ENCODE measurements around the gene TUFM.
A peak's percentile ranks its signal among the peaks of the same experiment; 100 is the strongest.
"Not testable (repeated sequence)": the region's sequence is repeated elsewhere in the genome, so short reads cannot be mapped to it uniquely, and the experiment has no call there.

TUFM gene

DNA sequence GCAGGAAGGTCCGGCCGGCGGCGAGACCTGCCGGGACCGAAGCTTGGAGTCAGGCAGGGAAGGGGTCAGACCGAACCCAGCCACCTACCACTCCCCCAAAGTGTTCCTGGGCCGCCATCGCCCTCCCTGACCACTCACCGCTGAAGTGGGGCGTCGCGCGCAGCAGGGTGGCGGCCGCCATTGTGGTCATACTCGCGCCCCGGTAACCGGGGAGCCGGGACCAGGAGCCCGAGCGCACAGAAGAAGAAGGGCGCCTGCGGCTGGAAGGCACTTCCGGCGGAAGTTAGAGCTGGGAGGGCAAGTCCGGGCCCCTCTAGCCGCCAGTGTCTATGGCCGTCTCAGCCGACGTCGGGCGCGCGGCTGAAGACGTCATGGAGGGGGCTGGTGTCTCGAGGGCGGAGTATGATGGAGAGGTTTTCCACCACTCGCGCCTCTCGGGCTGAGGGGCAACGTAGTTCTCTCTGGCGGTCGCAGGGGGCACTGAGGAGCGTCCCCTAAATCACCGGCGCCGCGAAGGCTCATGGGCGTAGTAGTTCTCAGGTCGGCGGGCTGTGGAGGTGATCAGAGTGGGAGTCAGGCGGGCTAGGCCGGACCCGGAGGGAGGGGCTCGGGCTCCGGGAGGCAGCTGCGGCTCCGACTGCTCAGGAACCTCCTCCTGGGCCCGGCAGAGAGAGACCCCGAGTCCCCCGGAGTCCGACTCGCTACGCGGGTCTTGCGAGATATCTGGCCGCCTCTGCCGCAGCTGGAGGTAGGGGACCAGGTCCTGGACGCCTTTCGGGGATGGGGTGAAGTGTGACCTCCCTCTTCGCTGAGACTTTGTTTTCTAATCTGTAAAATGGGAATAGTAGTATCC is at the start of gene TUFM:
Gene TUFM (minus strand): TSS at position 269 of the 853 bp plus-strand sequence. CDS start 79 bp downstream, at position 190.
- peak; percentile 90 to 97 for DNase-seq (ENCODE audit: low read depth in 2 of 2, low spot score in 1 of 2)

DNA sequence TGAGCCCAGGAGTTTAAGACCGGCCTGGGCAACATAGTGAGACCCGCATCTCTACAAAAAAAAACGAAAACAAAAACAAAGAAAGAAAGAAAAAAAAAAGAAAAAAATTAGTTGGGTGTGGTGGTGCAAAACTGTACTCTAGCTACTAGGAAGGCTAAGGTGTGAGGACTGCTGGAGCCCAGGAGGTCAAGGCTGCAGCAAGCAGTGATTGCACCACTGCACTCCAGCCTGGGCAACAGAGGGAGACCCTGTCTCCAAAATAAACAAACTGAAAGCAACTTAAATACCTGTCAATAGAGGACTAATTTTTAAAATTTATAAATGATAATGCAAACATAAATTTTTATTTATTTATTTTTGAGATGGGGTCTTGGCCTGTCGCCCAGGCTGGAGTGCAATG is 49.5 kb upstream of the TUFM start:
- DNase-seq (ENCODE audit: low read depth in 2 of 2, low spot score in 1 of 2): no peak

DNA sequence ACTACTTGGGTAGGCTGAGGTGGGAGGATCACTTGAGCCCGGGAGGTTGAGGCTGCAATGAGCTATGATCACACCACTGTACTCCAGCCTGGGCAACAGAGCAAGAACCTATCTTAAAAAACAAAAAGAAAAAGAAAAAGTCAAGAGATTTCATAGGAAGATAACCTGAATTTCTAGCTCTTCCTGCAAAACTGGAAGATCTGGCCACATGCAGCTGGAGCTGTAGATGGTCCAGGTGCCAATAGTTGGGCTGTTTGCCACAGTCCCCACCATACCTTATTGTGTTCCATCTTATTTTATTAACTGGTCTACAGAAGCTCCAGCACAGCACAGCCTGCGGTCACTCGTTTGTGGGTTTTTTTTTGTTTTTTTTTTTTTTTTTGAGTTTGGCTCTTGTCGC is 47.1 kb upstream of the TUFM start:
- DNase-seq (ENCODE audit: low read depth in 2 of 2, low spot score in 1 of 2): no peak

DNA sequence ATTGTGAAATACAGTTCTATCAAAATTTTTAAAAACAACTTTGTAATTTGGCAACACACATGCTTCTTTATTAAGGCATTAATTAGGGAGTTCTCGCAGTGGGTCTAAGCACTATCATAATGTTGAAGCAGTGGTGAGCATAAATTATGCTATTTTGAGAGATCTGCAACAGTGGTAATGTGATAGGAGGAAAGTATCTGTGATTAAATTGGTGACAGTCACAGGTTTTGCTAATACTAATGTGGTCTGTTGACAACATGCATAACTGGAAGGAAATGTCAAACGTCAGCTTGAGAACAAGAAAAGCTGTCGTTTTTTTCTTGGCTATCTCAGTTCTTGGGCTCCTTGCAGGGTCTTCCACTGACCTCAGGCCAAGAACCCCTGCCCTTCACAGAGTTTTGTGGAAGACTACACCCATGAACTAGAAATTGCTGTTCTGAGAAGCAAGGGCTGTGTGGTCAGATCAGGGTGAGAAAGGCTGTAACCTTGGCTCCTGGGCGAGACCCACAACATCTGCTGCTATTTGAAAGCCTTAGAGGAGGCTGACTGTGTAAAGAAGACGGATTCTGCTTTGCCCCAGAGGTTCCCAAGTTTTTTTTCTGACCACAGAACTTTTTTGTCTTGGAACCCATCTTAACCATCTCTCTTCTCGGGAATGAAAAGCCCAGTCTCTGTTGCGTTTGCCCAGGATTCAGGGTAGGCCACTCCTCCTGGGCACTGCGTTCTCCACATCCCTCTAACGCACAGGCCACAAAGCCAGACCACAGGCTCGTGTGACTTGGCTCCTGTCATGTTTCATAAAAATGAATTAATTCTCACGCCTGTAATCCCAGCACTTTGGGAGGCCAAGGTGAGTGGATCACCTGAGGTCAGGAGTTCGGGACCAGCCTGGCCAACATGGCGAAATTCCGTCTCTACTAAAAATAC is 46.1 kb upstream of the TUFM start:
- DNase-seq (ENCODE audit: low read depth in 2 of 2, low spot score in 1 of 2): no peak

DNA sequence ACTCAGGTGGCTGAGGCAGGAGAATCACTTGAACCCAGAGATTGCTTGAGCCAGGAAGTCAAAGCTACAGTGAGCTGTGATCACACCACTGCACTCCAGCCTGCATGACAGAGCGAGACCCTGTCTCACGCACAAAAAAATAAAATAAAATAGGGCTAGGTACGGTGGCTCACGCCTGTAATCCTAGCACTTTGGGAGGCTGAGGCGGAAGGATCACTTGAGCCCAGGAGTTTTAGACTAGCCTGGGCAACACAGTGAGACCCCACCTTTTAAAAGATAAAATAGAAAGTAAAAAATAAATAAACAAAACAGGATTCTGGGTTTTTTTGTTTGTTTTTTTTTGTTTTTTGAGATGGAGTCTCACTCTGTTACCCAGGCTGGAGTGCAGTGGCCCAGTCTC is 44.2 kb upstream of the TUFM start:
- not testable (repeated sequence) for DNase-seq (ENCODE audit: low read depth in 2 of 2, low spot score in 1 of 2)

DNA sequence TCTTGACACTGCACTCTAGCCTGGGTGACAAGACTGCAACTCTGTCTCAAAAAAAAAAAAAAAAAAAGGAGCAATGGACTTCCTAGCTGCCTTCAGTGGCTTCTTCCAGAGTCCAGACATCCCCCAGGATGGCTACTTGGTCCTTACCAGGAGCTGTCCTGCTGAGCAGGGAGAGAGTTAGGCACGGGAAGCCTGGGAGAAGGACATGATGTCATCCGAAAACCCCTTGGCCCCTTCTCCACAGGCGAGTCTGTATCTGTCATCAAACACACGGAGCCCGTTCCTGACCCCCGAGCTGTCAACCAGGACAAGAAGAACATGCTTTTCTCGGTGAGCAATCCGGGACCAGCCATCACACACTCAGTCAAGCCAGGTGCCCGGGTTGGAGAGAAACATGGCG is 40.8 kb upstream of the TUFM start:
- no peak for DNase-seq (ENCODE audit: low read depth in 2 of 2, low spot score in 1 of 2)

DNA sequence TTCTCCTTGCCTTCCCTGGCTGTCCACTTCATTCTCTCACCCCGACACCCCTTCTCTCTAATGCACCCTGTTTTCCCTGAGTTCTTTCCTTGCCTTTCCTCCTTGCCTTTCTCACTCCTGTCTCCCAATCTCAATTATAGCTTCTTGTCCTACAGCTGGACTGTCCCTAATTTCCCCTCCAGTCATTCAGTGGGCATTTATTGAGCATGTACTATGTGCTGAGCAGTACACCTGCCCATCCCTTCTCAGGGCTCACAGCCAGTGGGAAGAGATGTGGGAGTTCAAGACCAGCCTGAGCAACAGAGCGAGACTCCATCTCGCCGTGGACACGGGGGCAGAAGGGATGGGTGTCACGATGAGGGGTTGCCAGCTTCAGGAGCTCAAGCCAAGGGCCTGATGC is 37.9 kb upstream of the TUFM start:
- no peak for DNase-seq (ENCODE audit: low read depth in 2 of 2, low spot score in 1 of 2)

DNA sequence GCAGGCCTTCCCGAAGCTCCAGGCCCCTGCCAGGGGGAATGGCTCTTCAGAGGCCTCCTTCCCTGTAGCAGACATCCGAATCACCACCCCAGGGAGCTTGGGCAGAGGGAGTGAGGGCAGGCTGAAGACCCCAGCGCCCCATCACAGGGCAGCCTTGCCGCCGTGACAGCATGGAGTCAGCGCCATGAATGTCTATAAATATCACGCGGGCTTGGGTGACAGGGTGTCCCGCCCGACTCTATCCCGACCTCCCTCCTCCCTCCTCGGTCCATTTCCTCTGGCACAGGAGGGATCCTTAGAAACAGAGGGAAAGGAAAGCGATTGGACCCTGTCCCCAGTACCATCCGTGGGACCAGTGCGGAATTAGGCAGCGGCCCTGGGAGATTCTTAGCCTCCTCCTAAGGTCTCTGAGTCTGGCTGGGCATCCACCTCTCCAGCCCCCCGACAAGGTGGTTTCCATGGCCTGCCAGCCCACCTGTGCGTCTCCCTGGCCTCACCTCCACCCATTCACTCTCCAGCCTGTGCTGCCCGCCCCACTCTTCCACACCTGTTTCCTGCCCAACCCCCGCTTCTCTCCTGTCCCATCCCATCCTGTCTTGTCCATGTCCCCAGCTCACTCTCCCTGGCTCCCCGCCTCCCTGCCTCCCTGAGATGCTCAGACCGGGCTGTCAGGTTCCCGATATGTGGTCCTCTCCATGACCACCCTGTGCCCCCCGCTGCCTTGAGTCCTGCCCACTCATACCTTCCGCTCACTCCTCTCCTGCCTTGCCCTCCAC is 37.3 kb upstream of the TUFM start:
- no peak for DNase-seq (ENCODE audit: low read depth in 2 of 2, low spot score in 1 of 2)

DNA sequence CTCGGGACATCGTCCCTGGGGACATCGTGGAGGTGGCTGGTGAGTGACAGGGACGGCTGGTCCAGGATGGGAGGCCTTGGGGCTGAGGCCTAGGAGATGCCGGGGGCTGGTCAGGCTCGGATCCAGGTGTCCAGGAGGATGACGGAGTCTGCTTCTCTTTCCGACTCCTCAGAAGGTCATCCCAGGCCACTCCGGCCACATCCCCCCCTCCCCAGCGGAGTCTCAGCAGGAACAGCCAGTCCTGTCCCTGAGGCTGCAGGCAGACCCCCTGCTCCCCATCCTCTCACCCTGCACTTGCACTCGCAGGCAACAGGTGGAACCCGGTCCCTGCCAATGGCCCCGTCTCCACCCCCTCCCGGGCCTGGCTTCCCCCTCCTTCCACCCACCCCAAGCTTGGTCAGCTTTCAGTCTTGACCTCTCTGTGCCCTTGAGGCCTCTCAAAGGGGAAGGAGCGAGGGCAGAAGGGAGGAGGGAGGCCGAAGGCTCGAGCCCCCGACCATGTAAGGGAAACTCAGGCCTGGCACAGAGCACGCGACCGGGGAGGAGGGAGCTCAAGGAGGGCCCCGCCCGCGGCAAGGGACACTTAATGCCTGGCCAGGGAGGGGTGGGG is 36.5 kb upstream of the TUFM start:
- DNase-seq (ENCODE audit: low read depth in 2 of 2, low spot score in 1 of 2): no peak

DNA sequence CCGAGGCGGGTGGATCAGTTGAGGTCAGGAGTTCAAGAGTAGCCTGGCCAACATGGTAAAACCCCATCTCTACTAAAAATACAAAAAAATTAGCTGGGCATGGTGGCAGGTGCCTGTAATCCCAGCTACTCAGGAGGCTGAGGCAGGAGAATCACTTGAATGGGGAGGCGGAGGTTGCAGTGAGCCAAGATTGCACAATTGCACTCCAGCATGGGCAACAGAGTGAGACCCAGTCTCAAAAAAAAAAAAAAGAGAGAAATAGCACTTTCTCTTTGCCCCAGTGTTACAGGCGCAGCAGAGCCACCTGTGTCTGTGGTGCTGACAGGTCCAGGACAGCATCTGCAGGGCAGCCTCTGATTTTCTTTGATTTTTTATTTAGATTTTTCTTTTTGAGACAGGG is 35.4 kb upstream of the TUFM start:
- not testable (repeated sequence) for DNase-seq (ENCODE audit: low read depth in 2 of 2, low spot score in 1 of 2)

DNA sequence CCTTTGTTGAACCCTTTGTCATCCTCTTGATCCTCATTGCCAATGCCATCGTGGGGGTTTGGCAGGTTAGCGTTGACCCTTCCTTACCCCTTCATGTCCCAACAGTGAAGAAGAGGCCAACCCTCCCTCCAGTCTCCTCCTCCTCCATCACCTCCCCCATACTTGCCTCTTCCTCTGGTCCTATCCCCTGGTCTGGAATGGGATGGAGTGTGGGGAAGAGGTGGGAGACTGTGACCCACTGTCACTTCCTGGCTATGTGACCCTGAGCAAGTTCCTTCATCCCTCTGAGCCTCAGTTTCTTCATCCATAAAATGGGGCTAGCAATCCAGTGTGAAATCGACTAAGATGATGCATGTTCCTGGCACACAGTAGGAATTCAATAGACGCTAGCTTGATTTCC is 34.8 kb upstream of the TUFM start:
- no peak for DNase-seq (ENCODE audit: low read depth in 2 of 2, low spot score in 1 of 2)

DNA sequence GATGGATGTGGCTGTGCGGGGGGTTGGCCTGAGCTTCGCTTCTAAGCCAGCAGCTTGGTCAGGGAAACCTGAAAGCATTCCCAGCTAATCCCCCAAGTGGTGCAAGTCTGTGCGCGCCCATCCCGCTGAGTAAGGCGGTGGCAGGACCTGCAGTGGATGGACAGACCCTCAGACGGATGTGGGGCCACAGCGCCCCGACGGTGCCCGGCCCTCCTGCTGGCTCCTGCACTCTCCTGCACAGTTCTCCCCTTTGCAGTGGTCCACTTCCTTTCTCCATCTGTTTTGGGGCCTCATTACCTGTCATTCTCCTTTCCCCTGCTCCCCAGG is 34.4 kb upstream of the TUFM start:
- no peak for DNase-seq (ENCODE audit: low read depth in 2 of 2, low spot score in 1 of 2)

DNA sequence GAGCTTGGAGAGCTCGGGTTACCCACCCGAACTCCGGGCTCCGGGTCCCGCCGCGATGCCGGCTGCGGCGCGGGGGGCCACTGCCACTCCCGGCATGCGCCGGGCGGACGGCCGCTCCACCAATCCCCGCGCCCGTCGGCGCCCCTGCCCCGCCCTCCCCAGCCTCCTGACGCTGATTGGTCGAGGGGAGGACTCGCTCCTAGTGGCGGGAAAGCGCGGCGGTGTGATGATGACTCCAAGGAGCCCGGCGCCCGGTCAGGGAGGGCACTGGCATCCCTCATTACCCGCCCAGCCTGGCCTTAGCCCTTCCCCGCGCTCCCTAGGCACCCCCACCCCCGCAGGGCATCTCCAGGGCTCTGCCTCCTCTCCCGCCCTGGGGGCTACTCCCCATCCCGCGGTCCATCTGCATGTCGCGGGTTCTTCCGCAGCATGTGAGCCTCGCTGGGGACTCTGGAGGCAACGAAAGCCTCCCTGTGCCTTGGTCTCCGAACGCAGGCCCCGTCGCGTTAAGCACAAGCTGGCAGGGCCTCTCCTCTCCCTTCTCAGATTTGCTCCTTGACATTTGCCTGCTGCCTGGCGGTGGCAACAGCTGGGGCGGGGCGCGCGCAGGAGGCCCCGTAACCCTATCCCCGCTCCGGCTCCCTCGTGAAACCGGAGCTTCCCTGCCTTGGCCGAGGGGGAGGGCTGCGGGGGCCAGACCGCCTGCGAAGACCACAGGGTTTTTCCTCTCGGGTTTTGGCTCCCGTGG is 33.9 kb upstream of the TUFM start:
- peak; percentile 68 to 77 for DNase-seq (ENCODE audit: low read depth in 2 of 2, low spot score in 1 of 2)

DNA sequence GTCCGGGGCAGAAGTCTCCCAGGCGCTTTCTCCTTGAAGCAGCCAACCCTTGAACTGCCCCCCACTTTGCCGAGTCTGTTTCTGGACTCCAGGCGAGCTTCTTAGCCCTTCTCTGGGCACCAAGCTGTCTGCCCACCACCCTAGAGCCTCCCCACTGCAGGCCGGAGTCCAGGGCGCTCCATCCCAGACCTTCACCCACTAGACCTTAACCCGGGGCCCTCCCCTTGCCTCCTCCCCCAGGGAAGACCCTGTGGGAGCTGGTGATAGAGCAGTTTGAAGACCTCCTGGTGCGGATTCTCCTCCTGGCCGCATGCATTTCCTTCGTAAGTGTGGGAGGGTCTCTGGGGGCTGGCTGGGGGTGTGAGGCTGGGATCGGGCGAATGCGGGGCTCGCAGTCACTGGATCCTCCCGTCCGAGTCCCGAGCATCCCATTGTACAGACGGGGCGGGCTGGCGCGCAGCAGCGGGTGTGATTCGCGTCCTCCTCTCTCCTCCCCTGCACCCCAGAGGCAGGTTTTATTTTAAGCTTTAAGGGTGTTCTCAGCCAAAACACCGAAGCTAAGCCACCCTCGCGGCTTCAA is 33.2 kb upstream of the TUFM start:
- no peak for DNase-seq (ENCODE audit: low read depth in 2 of 2, low spot score in 1 of 2)

DNA sequence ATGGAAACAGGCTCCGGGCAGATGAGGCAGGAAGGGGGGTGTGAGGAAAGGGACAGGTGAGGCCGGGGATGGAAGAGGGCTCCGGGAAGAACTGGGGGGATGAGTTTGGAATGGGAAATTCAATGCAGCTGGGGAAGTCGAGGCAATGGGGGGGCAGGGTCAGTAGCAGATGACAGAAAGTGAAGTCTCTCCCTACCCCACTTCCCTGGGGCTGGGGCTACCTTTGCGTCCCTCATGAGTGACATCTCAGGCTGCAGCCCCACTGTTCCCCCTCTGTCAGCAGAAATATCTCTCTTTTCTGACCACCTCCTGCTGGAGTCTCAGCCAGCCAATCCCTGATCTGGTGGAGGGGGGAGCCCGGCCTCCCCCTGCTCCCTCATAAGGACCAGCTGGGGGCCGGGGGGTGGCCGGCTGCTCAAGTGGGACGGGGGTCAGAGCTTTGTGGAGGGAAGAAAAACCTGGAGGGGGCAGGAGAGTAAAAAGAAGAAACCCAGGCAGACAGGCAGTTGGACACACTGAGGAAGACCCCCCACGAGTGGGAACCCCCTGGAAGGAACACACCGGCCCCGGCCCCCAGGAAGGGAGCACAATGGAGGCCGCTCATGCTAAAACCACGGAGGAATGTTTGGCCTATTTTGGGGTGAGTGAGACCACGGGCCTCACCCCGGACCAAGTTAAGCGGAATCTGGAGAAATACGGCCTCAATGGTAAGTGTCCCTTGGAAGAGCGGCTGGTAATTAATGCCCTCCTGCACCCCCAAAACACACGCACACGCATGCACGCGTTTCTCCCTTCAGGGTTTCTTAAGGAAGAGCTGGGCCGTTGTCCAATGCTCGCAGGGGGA is 32.2 kb upstream of the TUFM start, which contains the start of gene ATP2A1:
Gene ATP2A1 (plus strand): TSS at position 406 of the 844 bp plus-strand sequence. CDS start 184 bp downstream, at position 590.
- DNase-seq (ENCODE audit: low read depth in 2 of 2, low spot score in 1 of 2): no peak

DNA sequence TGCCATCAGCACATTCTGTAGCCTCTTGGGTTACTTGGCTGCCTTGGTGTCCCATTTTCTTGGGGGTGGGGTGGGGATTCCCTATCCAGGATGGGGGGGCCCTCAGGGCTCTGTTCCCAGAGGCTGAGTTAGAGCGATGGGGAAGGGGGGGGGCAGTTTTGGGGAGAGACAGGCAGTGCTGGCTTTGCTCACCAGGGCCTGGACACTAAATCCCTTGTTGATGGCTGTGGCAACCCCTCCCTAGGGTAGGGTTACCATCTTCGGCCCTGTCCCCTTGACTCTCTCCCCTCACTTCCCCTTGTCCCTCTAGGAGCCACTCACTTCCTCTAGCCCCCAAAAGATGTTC is 31.5 kb upstream of the TUFM start:
- no peak for DNase-seq (ENCODE audit: low read depth in 2 of 2, low spot score in 1 of 2)

DNA sequence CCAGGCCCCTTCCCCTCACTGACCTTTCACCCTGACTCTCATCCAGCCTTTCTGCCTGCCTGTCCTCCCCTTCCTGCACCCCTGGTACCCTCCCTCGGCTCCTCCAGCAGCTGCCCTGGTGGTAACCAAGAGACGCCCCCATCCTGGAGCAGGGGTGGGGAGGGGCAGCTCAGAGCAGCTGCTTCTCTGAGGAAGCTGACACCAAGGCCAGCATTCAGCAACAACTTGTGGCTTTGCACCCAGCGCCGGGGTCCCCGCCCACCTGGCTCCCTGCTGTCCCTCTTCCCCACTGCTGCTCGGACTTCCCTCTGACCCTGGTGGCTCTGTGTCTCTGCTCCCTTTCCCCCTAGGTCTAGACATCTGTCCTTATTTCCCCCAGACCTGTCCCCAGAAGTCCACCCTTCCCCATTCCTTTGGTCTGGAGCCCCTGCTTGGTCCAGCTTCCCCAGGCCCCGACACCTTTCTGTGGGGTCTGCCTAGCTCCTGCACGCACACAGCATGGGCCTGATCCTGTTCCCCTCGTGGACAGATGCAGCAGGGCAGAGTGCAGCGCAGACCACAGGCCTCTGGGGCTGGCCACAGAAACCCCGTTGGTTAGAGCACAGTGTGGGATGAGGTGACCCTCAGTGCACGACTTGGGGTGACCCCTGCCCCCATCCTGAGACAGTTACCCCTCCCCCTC is 31.0 kb upstream of the TUFM start:
- DNase-seq (ENCODE audit: low read depth in 2 of 2, low spot score in 1 of 2): no peak

DNA sequence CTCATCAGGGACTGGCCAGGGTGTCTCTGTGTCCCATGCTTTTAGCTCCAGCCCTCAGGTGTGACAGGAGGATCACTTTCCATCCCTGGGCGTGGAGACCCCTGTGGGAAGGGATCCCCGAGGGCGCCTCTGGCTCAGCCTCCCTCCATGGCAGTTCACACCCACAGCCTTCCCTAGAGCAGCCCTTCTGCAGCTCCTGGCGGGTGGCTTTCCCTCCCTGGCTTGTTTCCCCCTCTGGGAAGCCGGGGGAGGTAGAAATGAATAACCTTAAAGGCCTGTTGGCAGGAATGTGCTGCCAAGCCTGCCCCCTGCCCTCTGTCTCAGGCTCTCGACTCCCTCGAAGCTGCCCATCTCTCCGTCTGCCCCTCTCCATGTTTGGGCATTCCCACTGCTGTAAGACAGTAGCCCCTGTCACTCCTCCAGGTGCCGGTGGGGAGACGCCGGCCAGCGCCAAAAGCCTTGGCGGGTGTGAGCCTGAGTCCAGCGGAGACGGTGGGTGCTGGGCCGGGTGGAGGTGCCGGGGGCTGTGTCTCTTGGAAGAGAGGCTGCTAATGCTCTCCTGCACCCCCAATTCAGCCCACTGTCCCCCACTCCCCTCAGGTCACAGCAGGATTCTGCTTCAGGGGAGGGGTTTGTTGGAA is 30.0 kb upstream of the TUFM start:
- DNase-seq (ENCODE audit: low read depth in 2 of 2, low spot score in 1 of 2): no peak
